ENCODE data around the gene PLEKHG4B.
"Not testable (repeated sequence)": the region's sequence is repeated elsewhere in the genome, so short reads cannot be mapped to it uniquely, and the experiment has no call there.

The PLEKHG4B gene

GRCh38 chr5:91556-92263 lies at the start of gene PLEKHG4B:
Gene PLEKHG4B (plus strand): TSS chr5:92168. CDS start chr5:92232, 64 bp downstream.
- Histone ChIP-seq H3K4me3 (ENCODE audit: low read depth, low read length) (peak within 1 kb of the TSS; percentile 66), H3K27ac (ENCODE audit: low read depth, low read length) (peak within 1 kb of the TSS; percentile 68), H3K27me3 (ENCODE audit: control insufficient read depth, insufficient read depth, low read length) (peaks cover 23% of the 10 kb centered on the region; the same call in 1 of the 2 replicates), H3K4me1 (ENCODE audit: control insufficient read depth, insufficient read depth, low read length) (peaks cover 26% of the 10 kb centered on the region), H3K9ac (ENCODE audit: low read length) (peak within 1 kb of the TSS; percentile 86), H3K36me3 (ENCODE audit: control insufficient read depth, insufficient read depth, low read length) (peaks cover 12% of the 10 kb centered on the region), H3K9me3 (ENCODE audit: control insufficient read depth, insufficient read depth, low read depth, low read length) (no peaks in the 10 kb centered on the region)

- Histone ChIP-seq H3K9ac (ENCODE audit: low read length) (no peak overlapping the region), H3K9me3 (ENCODE audit: control insufficient read depth, insufficient read depth, low read depth, low read length) (no peaks in the 10 kb centered on the region), H3K4me3 (ENCODE audit: low read depth, low read length) (no peak overlapping the region), H3K36me3 (ENCODE audit: control insufficient read depth, insufficient read depth, low read length) (no peaks in the 10 kb centered on the region), H3K27me3 (ENCODE audit: control insufficient read depth, insufficient read depth, low read length) (peaks cover 54% of the 10 kb centered on the region), H3K27ac (ENCODE audit: low read depth, low read length) (no peak overlapping the region), H3K4me1 (ENCODE audit: control insufficient read depth, insufficient read depth, low read length) (no peaks in the 10 kb centered on the region)
These were observed 49.7 kb upstream of the PLEKHG4B start for GRCh38 chr5:42250-42649.

- no peak overlapping the region for H3K9ac ChIP-seq (ENCODE audit: low read length)
- H3K36me3 ChIP-seq (ENCODE audit: control insufficient read depth, insufficient read depth, low read length): no peaks in the 10 kb centered on the region
- H3K27ac ChIP-seq (ENCODE audit: low read depth, low read length): no peak overlapping the region
- H3K4me1 ChIP-seq (ENCODE audit: control insufficient read depth, insufficient read depth, low read length): no peaks in the 10 kb centered on the region
- peaks cover 78% of the 10 kb centered on the region for H3K27me3 ChIP-seq (ENCODE audit: control insufficient read depth, insufficient read depth, low read length)
- no peaks in the 10 kb centered on the region for H3K9me3 ChIP-seq (ENCODE audit: control insufficient read depth, insufficient read depth, low read depth, low read length)
- H3K4me3 ChIP-seq (ENCODE audit: low read depth, low read length): no peak overlapping the region
These were observed 43.8 kb upstream of the PLEKHG4B start for GRCh38 chr5:48192-48591.

- H3K36me3 ChIP-seq (ENCODE audit: control insufficient read depth, insufficient read depth, low read length); H3K9ac ChIP-seq (ENCODE audit: low read length); H3K4me3 ChIP-seq (ENCODE audit: low read depth, low read length); H3K4me1 ChIP-seq (ENCODE audit: control insufficient read depth, insufficient read depth, low read length); H3K27ac ChIP-seq (ENCODE audit: low read depth, low read length); H3K9me3 ChIP-seq (ENCODE audit: control insufficient read depth, insufficient read depth, low read depth, low read length): not testable (repeated sequence)
- H3K27me3 ChIP-seq (ENCODE audit: control insufficient read depth, insufficient read depth, low read length): peaks cover 85% of the 10 kb centered on the region
These were observed 42.4 kb upstream of the PLEKHG4B start for GRCh38 chr5:49530-49929.

- H3K4me1 ChIP-seq (ENCODE audit: control insufficient read depth, insufficient read depth, low read length): peaks cover 7% of the 10 kb centered on the region; the same call in 1 of the 2 replicates
- no peaks in the 10 kb centered on the region for H3K9me3 ChIP-seq (ENCODE audit: control insufficient read depth, insufficient read depth, low read depth, low read length)
- no peak overlapping the region for H3K9ac ChIP-seq (ENCODE audit: low read length)
- no peaks in the 10 kb centered on the region for H3K36me3 ChIP-seq (ENCODE audit: control insufficient read depth, insufficient read depth, low read length)
- H3K27ac ChIP-seq (ENCODE audit: low read depth, low read length): no peak overlapping the region
- H3K4me3 ChIP-seq (ENCODE audit: low read depth, low read length): no peak overlapping the region
- peaks cover 91% of the 10 kb centered on the region for H3K27me3 ChIP-seq (ENCODE audit: control insufficient read depth, insufficient read depth, low read length)
These were observed 41.9 kb upstream of the PLEKHG4B start for GRCh38 chr5:49953-50544.

GRCh38 chr5:50724-51499 lies 41.1 kb upstream of the PLEKHG4B start:
- peaks cover 7% of the 10 kb centered on the region; the same call in 1 of the 2 replicates for H3K4me1 ChIP-seq (ENCODE audit: control insufficient read depth, insufficient read depth, low read length)
- no peak overlapping the region for H3K9ac ChIP-seq (ENCODE audit: low read length)
- H3K27ac ChIP-seq (ENCODE audit: low read depth, low read length): no peak overlapping the region
- H3K4me3 ChIP-seq (ENCODE audit: low read depth, low read length): peak overlapping the region; percentile 46
- no peaks in the 10 kb centered on the region for H3K36me3 ChIP-seq (ENCODE audit: control insufficient read depth, insufficient read depth, low read length)
- no peaks in the 10 kb centered on the region for H3K9me3 ChIP-seq (ENCODE audit: control insufficient read depth, insufficient read depth, low read depth, low read length)
- H3K27me3 ChIP-seq (ENCODE audit: control insufficient read depth, insufficient read depth, low read length): peaks cover 89% of the 10 kb centered on the region

GRCh38 chr5:51500-51823 lies 40.5 kb upstream of the PLEKHG4B start:
- peaks cover 7% of the 10 kb centered on the region; the same call in 1 of the 2 replicates for H3K4me1 ChIP-seq (ENCODE audit: control insufficient read depth, insufficient read depth, low read length)
- no peaks in the 10 kb centered on the region for H3K9me3 ChIP-seq (ENCODE audit: control insufficient read depth, insufficient read depth, low read depth, low read length)
- no peak overlapping the region for H3K9ac ChIP-seq (ENCODE audit: low read length)
- H3K27ac ChIP-seq (ENCODE audit: low read depth, low read length): no peak overlapping the region
- H3K4me3 ChIP-seq (ENCODE audit: low read depth, low read length): peak overlapping the region; percentile 46
- H3K36me3 ChIP-seq (ENCODE audit: control insufficient read depth, insufficient read depth, low read length): no peaks in the 10 kb centered on the region
- peaks cover 88% of the 10 kb centered on the region for H3K27me3 ChIP-seq (ENCODE audit: control insufficient read depth, insufficient read depth, low read length)

GRCh38 chr5:53381-54174 lies 38.4 kb upstream of the PLEKHG4B start:
- H3K9me3 ChIP-seq (ENCODE audit: control insufficient read depth, insufficient read depth, low read depth, low read length): no peaks in the 10 kb centered on the region
- peak overlapping the region; percentile 62 for H3K9ac ChIP-seq (ENCODE audit: low read length)
- no peaks in the 10 kb centered on the region for H3K36me3 ChIP-seq (ENCODE audit: control insufficient read depth, insufficient read depth, low read length)
- H3K27me3 ChIP-seq (ENCODE audit: control insufficient read depth, insufficient read depth, low read length): peaks cover 78% of the 10 kb centered on the region
- H3K4me3 ChIP-seq (ENCODE audit: low read depth, low read length): peak overlapping the region; percentile 84
- H3K27ac ChIP-seq (ENCODE audit: low read depth, low read length): no peak overlapping the region
- peaks cover 7% of the 10 kb centered on the region; the same call in 1 of the 2 replicates for H3K4me1 ChIP-seq (ENCODE audit: control insufficient read depth, insufficient read depth, low read length)

GRCh38 chr5:54175-54730 lies 37.7 kb upstream of the PLEKHG4B start:
- Histone ChIP-seq H3K9ac (ENCODE audit: low read length) (no peak overlapping the region), H3K27me3 (ENCODE audit: control insufficient read depth, insufficient read depth, low read length) (peaks cover 71% of the 10 kb centered on the region), H3K4me3 (ENCODE audit: low read depth, low read length) (peak overlapping the region; percentile 84), H3K27ac (ENCODE audit: low read depth, low read length) (no peak overlapping the region), H3K9me3 (ENCODE audit: control insufficient read depth, insufficient read depth, low read depth, low read length) (no peaks in the 10 kb centered on the region), H3K36me3 (ENCODE audit: control insufficient read depth, insufficient read depth, low read length) (no peaks in the 10 kb centered on the region), H3K4me1 (ENCODE audit: control insufficient read depth, insufficient read depth, low read length) (peaks cover 7% of the 10 kb centered on the region; the same call in 1 of the 2 replicates)

GRCh38 chr5:54876-55569 lies 36.9 kb upstream of the PLEKHG4B start:
- Histone ChIP-seq H3K27ac (ENCODE audit: low read depth, low read length) (no peak overlapping the region), H3K36me3 (ENCODE audit: control insufficient read depth, insufficient read depth, low read length) (no peaks in the 10 kb centered on the region), H3K4me3 (ENCODE audit: low read depth, low read length) (no peak overlapping the region), H3K9me3 (ENCODE audit: control insufficient read depth, insufficient read depth, low read depth, low read length) (no peaks in the 10 kb centered on the region), H3K27me3 (ENCODE audit: control insufficient read depth, insufficient read depth, low read length) (peaks cover 64% of the 10 kb centered on the region), H3K9ac (ENCODE audit: low read length) (no peak overlapping the region), H3K4me1 (ENCODE audit: control insufficient read depth, insufficient read depth, low read length) (peaks cover 7% of the 10 kb centered on the region; the same call in 1 of the 2 replicates)
